WTC11 (cell line): ENCODE data around the gene MAB21L3. TPM values are rescaled to one million over a fixed set of nuclear protein-coding genes. Genes with fewer than 3 reads are reported as not detected.

ENCODE experiments used
- ATAC-seq: fragments of 200-7000 bp; cut with Tn5 transposase; 2 replicates; pipeline ENCODE4 v1.10.0; 2021; ENCODE audit warnings: mild to moderate bottlenecking, moderate library complexity
- CTCF ChIA-PET: fragments of 300-600 bp; sonication (Branson Sonifier 250); formaldehyde crosslinking; loops from one replicate; lab custom pipeline; 2021; ENCODE audit warnings: antibody characterized with exemption; lab: Charles Lee
- POLR2A ChIA-PET: fragments of 350-600 bp; sonication (Branson Sonifier 250); formaldehyde crosslinking; loops from one replicate; lab custom pipeline; 2021; ENCODE audit warnings: antibody characterized with exemption; lab: Charles Lee
- DNase-seq: peaks from one replicate; pipeline ENCODE4 v3.0.0; 2021; ENCODE audit warnings: low spot score
- H3K27ac Mint-ChIP-seq: 2 replicates; pipeline ENCODE4 v1.8.0; 2021; ENCODE audit warnings: mixed read lengths
- H3K27me3 Mint-ChIP-seq: 2 replicates; pipeline ENCODE4 v1.8.0; 2021; ENCODE audit warnings: low read depth, mild to moderate bottlenecking, moderate library complexity, mixed read lengths
- H3K36me3 Mint-ChIP-seq: 2 replicates; pipeline ENCODE4 v1.8.0; 2021; ENCODE audit warnings: mixed read lengths
- H3K4me1 Mint-ChIP-seq: 2 replicates; pipeline ENCODE4 v1.8.0; 2022; ENCODE audit warnings: mixed read lengths
- H3K4me3 Mint-ChIP-seq: 2 replicates; pipeline ENCODE4 v1.8.0; 2021; ENCODE audit warnings: mild to moderate bottlenecking, moderate library complexity, mixed read lengths
- H3K9me3 Mint-ChIP-seq: 2 replicates; pipeline ENCODE4 v1.8.0; 2021; ENCODE audit warnings: mixed read lengths
- AR ChIP-seq: fragments of 250-450 bp; sonication (Bioruptor Pico); IDR thresholded peaks from 2 replicates; pipeline ENCODE4 v1.9.0; 2021; ENCODE audit warnings: mild to moderate bottlenecking
- ATF2 ChIP-seq: sonication (generic); formaldehyde crosslinking; IDR thresholded peaks from 2 replicates; pipeline ENCODE4 v1.8.1; 2022; ENCODE audit warnings: low read depth, missing genetic modification reagents, borderline replicate concordance
- CBFB ChIP-seq: sonication (generic); formaldehyde crosslinking; IDR thresholded peaks from 2 replicates; pipeline ENCODE4 v1.8.1; 2022; ENCODE audit warnings: mild to moderate bottlenecking, low read depth, missing genetic modification reagents
- CDX4 ChIP-seq: fragments of 250-450 bp; sonication (Bioruptor Pico); IDR thresholded peaks from 2 replicates; pipeline ENCODE4 v1.9.0; 2021; ENCODE audit warnings: moderate library complexity, mild to moderate bottlenecking, inconsistent platforms, borderline replicate concordance
- ELF4 ChIP-seq: sonication (generic); formaldehyde crosslinking; IDR thresholded peaks from 2 replicates; pipeline ENCODE4 v1.8.1; 2022; ENCODE audit warnings: low read depth, mild to moderate bottlenecking, moderate library complexity, missing genetic modification reagents
- EMX1 ChIP-seq: fragments of 250-450 bp; sonication (Bioruptor Pico); IDR thresholded peaks from 2 replicates; pipeline ENCODE4 v1.8.0; 2021; ENCODE audit warnings: mild to moderate bottlenecking
- ERG ChIP-seq: fragments of 250-450 bp; sonication (Bioruptor Pico); IDR thresholded peaks from 2 replicates; pipeline ENCODE4 v1.8.0; 2021; ENCODE audit warnings: mild to moderate bottlenecking
- ESRRA ChIP-seq: sonication (generic); formaldehyde crosslinking; IDR thresholded peaks from 2 replicates; pipeline ENCODE4 v1.8.1; 2022; ENCODE audit warnings: mild to moderate bottlenecking, missing genetic modification reagents, borderline replicate concordance
- ETV6 ChIP-seq: sonication (generic); formaldehyde crosslinking; IDR thresholded peaks from 2 replicates; pipeline ENCODE4 v1.8.1; 2022; ENCODE audit warnings: mild to moderate bottlenecking, missing genetic modification reagents
- FOXJ3 ChIP-seq: sonication (generic); formaldehyde crosslinking; IDR thresholded peaks from 2 replicates; pipeline ENCODE4 v1.9.0; 2021; ENCODE audit warnings: missing genetic modification reagents, mild to moderate bottlenecking, borderline replicate concordance
- HMGA2 ChIP-seq: fragments of 250-450 bp; sonication (Bioruptor Pico); IDR thresholded peaks from 2 replicates; pipeline ENCODE4 v1.4.0; 2021; ENCODE audit warnings: mild to moderate bottlenecking, moderate library complexity
- MYBL2 ChIP-seq: sonication (generic); formaldehyde crosslinking; IDR thresholded peaks from 2 replicates; pipeline ENCODE4 v1.8.1; 2023; ENCODE audit warnings: mild to moderate bottlenecking, moderate library complexity, missing genetic modification reagents
- NFE2L1 ChIP-seq: sonication (generic); formaldehyde crosslinking; IDR thresholded peaks from 2 replicates; pipeline ENCODE4 v1.8.1; 2023; ENCODE audit warnings: missing genetic modification reagents
- SP1 ChIP-seq: sonication (generic); formaldehyde crosslinking; conservative IDR thresholded peaks from 2 replicates; pipeline ENCODE4 v1.8.1; 2022; ENCODE audit warnings: missing genetic modification reagents
- ZMAT4 ChIP-seq: fragments of 250-450 bp; sonication (Bioruptor Pico); IDR thresholded peaks from 2 replicates; pipeline ENCODE4 v1.9.0; 2021; ENCODE audit warnings: mild to moderate bottlenecking
- ZNF232 ChIP-seq: sonication (generic); formaldehyde crosslinking; IDR thresholded peaks from 2 replicates; pipeline ENCODE4 v1.8.0; 2022; ENCODE audit warnings: mild to moderate bottlenecking, missing genetic modification reagents
- ZNF425 ChIP-seq: fragments of 250-450 bp; sonication (Bioruptor Pico); conservative IDR thresholded peaks from 2 replicates; pipeline ENCODE4 v1.9.0; 2021; ENCODE audit warnings: mild to moderate bottlenecking
- ZSCAN18 ChIP-seq: fragments of 250-450 bp; sonication (Bioruptor Pico); IDR thresholded peaks from 2 replicates; pipeline ENCODE4 v2.1.2; 2022; ENCODE audit warnings: mild to moderate bottlenecking, moderate library complexity
- total RNA-seq: library from RNA; stranded (reverse); gene quantifications from 3 replicates; pipeline ENCODE4 v1.2.3, GENCODE V29; 2021

MAB21L3 gene
- total RNA-seq, 1 experiment from 2014 or later, result not detected

- no peak overlapping the region for H3K4me3 Mint-ChIP-seq
- ChIA-PET POLR2A (no interaction called here), CTCF (interaction anchor here (1.5 kb wide), 1 partner anchor 337 kb away, joined by 3 read pairs; no protein-coding TSS in a partner anchor)
- H3K4me1 Mint-ChIP-seq, result peaks cover 6% of the 10 kb centered on the region; the same call in 1 of the 2 replicates
- peaks cover 1% of the 10 kb centered on the region for H3K27me3 Mint-ChIP-seq
- H3K9me3 Mint-ChIP-seq, result no peaks in the 10 kb centered on the region; the same call in 1 of the 2 replicates
- H3K27ac Mint-ChIP-seq, result no peak overlapping the region
- H3K36me3 Mint-ChIP-seq, result no peaks in the 10 kb centered on the region
- ATAC-seq (no peak), DNase-seq (no peak)
- TF ChIP-seq MYBL2 (CRISPR knock-in tag) (no peak), ZSCAN18 (CRISPR knock-in tag) (no peak), SP1 (no peak), ETV6 (CRISPR knock-in tag) (no peak), ERG (no peak), NFE2L1 (CRISPR knock-in tag) (no peak), ELF4 (CRISPR knock-in tag) (no peak), ZNF425 (CRISPR knock-in tag) (no peak), CBFB (no peak), CDX4 (no peak), EMX1 (CRISPR knock-in tag) (no peak), ZMAT4 (CRISPR knock-in tag) (no peak), AR (CRISPR knock-in tag) (no peak), ESRRA (CRISPR knock-in tag) (no peak)
Observed at GRCh38 chr1:116161877-116162390, 50.7 kb downstream of the MAB21L3 start.

GRCh38 chr1:116163533-116163932, 52.3 kb downstream of the MAB21L3 start:
- ATAC-seq (no peak), DNase-seq (no peak)
- Mint-ChIP-seq H3K4me1 (peaks cover 16% of the 10 kb centered on the region), H3K9me3 (no peaks in the 10 kb centered on the region; the same call in 1 of the 2 replicates), H3K27ac (no peak overlapping the region), H3K4me3 (no peak overlapping the region), H3K36me3 (no peaks in the 10 kb centered on the region), H3K27me3 (peaks cover 11% of the 10 kb centered on the region)
- CTCF ChIA-PET, result interaction anchor here (0.6 to 4.4 kb wide), 4 partner anchors 11 to 1090 kb away, joined by 3 to 29 read pairs (median 5); no protein-coding TSS in a partner anchor
- POLR2A ChIA-PET, result interaction anchor here (1.0 kb wide), 1 partner anchor 172 kb away, joined by 4 read pairs; no protein-coding TSS in a partner anchor
- TF ChIP-seq HMGA2 (CRISPR knock-in tag) (no peak), ERG (no peak), ATF2 (CRISPR knock-in tag) (no peak), ZNF232 (no peak), SP1 (no peak), EMX1 (CRISPR knock-in tag) (no peak), CDX4 (no peak), FOXJ3 (CRISPR knock-in tag) (no peak)
